ENCODE results near the gene PSMB10. TPM values are rescaled to one million over a fixed set of nuclear protein-coding genes. Genes with fewer than 3 reads are reported as not detected.
"Not testable (repeated sequence)": the region's sequence is repeated elsewhere in the genome, so short reads cannot be mapped to it uniquely, and the experiment has no call there.

The PSMB10 gene
- total and polyA plus RNA-seq, 8 donors = 22.8 to 205 (median 73.7) TPM

- 75 to 85% (median 81%) methylated on average over 9 of the region's 9 CpGs for WGBS, 5 donors
- Histone ChIP-seq H3K27me3 (peaks cover 0 to 14% (median 7%) of the 10 kb centered on the region in 3 donors), H3K4me1 (no peaks in the 10 kb centered on the region), H3K36me3 (no peaks in the 10 kb centered on the region), H3K9me3 (no peaks in the 10 kb centered on the region), H3K27ac (no peak overlapping the region), H3K4me3 (no peak overlapping the region)
- no peak for DNase-seq
- TF ChIP-seq EP300 (IDR thresholded peaks at IDR 0.05) (no peak), POLR2AphosphoS5 (IDR thresholded peaks at IDR 0.05) (no peak), POLR2A (IDR thresholded peaks at IDR 0.05) (no peak)
- TF ChIP-seq, protein P1, sequence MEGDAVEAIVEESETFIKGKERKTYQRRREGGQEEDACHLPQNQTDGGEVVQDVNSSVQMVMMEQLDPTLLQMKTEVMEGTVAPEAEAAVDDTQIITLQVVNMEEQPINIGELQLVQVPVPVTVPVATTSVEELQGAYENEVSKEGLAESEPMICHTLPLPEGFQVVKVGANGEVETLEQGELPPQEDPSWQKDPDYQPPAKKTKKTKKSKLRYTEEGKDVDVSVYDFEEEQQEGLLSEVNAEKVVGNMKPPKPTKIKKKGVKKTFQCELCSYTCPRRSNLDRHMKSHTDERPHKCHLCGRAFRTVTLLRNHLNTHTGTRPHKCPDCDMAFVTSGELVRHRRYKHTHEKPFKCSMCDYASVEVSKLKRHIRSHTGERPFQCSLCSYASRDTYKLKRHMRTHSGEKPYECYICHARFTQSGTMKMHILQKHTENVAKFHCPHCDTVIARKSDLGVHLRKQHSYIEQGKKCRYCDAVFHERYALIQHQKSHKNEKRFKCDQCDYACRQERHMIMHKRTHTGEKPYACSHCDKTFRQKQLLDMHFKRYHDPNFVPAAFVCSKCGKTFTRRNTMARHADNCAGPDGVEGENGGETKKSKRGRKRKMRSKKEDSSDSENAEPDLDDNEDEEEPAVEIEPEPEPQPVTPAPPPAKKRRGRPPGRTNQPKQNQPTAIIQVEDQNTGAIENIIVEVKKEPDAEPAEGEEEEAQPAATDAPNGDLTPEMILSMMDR (IDR thresholded peaks at IDR 0.05) = no peak
- intact Hi-C loops (cut with DNase I; ENCODE audit: low total_unique reads) = no loop called here
These were observed 41.0 kb upstream of the PSMB10 start for GRCh38 chr16:67977469-67978227.

GRCh38 chr16:67977005-67977404 lies 40.4 kb upstream of the PSMB10 start:
- WGBS, 5 donors = 58 to 76% (median 63%) methylated on average over 4 to 5 of the region's 5 CpGs
- H3K4me3 ChIP-seq = no peak overlapping the region
- TF ChIP-seq POLR2A (IDR thresholded peaks at IDR 0.05) (no peak), POLR2AphosphoS5 (IDR thresholded peaks at IDR 0.05) (no peak), EP300 (IDR thresholded peaks at IDR 0.05) (no peak)
- TF ChIP-seq, protein P1 (IDR thresholded peaks at IDR 0.05) = no peak
- no peaks in the 10 kb centered on the region for H3K36me3 ChIP-seq
- intact Hi-C loops (cut with DNase I; ENCODE audit: low total_unique reads) = no loop called here
- no peak overlapping the region for H3K27ac ChIP-seq
- no peak for DNase-seq
- no peaks in the 10 kb centered on the region for H3K9me3 ChIP-seq
- H3K27me3 ChIP-seq = peaks cover 0 to 14% (median 7%) of the 10 kb centered on the region in 3 donors
- no peaks in the 10 kb centered on the region for H3K4me1 ChIP-seq

DNA sequence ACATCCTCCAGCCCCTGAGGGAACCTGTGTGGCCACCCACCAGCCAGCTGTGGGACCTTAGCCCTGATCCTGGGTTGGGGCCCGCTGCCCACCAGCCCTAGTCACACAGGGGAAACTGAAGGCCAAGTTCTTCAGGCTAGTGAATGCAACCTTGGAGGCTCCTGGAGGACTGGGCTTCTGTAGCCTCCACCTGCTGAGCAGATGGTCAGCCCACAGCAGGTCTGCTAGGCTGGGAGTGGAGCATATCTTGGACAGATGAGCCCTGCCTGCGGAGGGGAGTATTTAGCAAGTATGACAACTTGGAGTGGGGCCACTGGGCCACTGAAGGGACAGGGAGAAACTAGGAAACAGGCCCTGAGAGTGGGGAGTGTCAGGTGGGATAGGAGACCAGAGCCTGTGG lies 39.6 kb upstream of the PSMB10 start:
- H3K4me3 ChIP-seq = no peak overlapping the region
- intact Hi-C loops (cut with DNase I; ENCODE audit: low total_unique reads) = no loop called here
- DNase-seq = no peak
- H3K27me3 ChIP-seq = peaks cover 0 to 14% (median 7%) of the 10 kb centered on the region in 3 donors
- no peaks in the 10 kb centered on the region for H3K36me3 ChIP-seq
- H3K4me1 ChIP-seq = no peaks in the 10 kb centered on the region
- WGBS, 5 donors = 90 to 100% (median 94%) methylated on average over 2 of the region's 2 CpGs
- TF ChIP-seq, protein P1 (IDR thresholded peaks at IDR 0.05) = no peak
- TF ChIP-seq EP300 (IDR thresholded peaks at IDR 0.05) (no peak), POLR2A (IDR thresholded peaks at IDR 0.05) (no peak), POLR2AphosphoS5 (IDR thresholded peaks at IDR 0.05) (no peak)
- no peak overlapping the region for H3K27ac ChIP-seq
- no peaks in the 10 kb centered on the region for H3K9me3 ChIP-seq

- no peak for DNase-seq
- WGBS, 5 donors = 48 to 69% (median 63%) methylated on average over 13 to 14 of the region's 14 CpGs
- H3K4me3 ChIP-seq = no peak overlapping the region
- no peak for TF ChIP-seq POLR2AphosphoS5 (IDR thresholded peaks at IDR 0.05)
- no peak for TF ChIP-seq POLR2A (IDR thresholded peaks at IDR 0.05)
- TF ChIP-seq, protein P1 (IDR thresholded peaks at IDR 0.05) = no peak
- no peak for TF ChIP-seq EP300 (IDR thresholded peaks at IDR 0.05)
- H3K36me3 ChIP-seq = no peaks in the 10 kb centered on the region
- intact Hi-C loops (cut with DNase I; ENCODE audit: low total_unique reads) = no loop called here
- H3K27me3 ChIP-seq = peaks cover 0 to 8% (median 6%) of the 10 kb centered on the region in 3 donors
- no peak overlapping the region for H3K27ac ChIP-seq
- H3K9me3 ChIP-seq = no peaks in the 10 kb centered on the region
- H3K4me1 ChIP-seq = no peaks in the 10 kb centered on the region
These were observed 38.9 kb upstream of the PSMB10 start for GRCh38 chr16:67975321-67976105.

- H3K36me3 ChIP-seq; H3K9me3 ChIP-seq; intact Hi-C loops (cut with DNase I; ENCODE audit: low total_unique reads); H3K4me3 ChIP-seq; H3K27ac ChIP-seq; DNase-seq; H3K27me3 ChIP-seq: not testable (repeated sequence)
- H3K4me1 ChIP-seq = peaks cover 3 to 16% (median 11%) of the 10 kb centered on the region in 4 donors
- 88 to 93% (median 92%) methylated on average over 7 of the region's 7 CpGs for WGBS, 5 donors
These were observed 35.6 kb upstream of the PSMB10 start for GRCh38 chr16:67972285-67972684.
